ENCODE results near the gene GPR176.
A peak's percentile ranks its signal among the peaks of the same experiment; 100 is the strongest.
"Not testable (repeated sequence)": the region's sequence is repeated elsewhere in the genome, so short reads cannot be mapped to it uniquely, and the experiment has no call there.

The GPR176 gene

DNA sequence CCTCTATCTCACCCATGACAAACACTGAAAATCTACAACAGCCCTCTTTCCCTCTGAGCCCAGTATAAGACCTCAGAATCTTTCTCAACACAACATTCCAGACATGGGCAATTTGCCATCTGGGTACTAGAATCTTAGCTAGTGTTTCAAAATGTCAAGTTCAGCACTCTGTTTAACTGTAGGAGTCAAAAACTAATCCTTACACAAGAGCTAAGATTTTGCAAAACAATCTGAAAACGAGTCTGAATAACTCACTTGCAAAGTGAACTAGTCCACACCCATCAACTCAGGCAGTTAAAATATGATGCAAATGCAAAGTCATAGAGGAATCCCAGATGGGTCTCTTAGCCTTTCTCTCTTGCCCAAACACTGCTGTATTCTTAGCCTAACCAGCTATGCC lies 67.8 kb downstream of the GPR176 start:
- no peak for DNase-seq

DNA sequence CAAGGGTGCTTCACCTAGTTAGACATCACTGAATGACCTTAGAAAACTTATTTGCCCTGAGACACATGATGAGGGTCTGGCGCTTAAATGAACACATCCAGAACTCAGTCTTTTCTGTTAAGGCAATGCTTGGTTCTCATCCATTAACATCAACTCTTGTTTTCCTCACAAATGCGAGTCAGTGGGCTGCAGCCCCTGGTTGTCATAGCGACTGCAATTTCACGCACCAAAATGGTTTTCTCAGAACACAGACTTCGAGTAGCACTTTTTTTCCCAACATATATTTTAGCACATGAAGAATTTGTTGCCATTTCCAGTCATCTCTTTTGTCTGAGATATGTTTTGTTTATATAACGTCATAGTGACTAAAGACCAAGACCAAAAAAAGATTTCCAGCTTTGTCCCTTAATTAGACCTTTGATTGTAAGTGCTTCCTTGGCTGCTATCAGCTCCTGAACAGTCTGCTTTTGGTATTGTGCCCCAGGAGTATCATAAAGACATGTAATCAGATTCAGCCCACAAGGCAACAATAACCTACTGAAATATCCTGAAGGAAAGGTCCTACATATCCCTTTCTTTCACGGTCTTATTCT lies 68.5 kb downstream of the GPR176 start:
- no peak for DNase-seq

DNA sequence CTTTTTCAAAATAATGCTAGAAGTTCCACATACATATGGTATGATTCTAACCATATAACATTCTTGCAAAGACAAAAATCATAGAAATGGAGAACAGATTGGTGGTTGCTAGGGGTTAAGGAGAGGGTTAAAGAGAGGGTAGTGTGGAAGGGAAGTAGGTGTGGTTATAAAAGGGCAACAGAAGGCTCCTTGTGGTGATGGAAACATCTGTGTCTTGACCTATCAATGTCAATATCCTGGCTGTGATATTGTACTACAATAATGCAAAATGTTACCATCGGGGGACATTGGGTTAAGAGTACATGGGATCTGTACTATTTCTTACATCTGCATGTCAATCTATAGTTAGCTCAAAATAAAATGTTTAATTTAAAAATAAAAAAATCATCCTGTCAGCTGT lies 69.6 kb downstream of the GPR176 start:
- DNase-seq: no peak

DNA sequence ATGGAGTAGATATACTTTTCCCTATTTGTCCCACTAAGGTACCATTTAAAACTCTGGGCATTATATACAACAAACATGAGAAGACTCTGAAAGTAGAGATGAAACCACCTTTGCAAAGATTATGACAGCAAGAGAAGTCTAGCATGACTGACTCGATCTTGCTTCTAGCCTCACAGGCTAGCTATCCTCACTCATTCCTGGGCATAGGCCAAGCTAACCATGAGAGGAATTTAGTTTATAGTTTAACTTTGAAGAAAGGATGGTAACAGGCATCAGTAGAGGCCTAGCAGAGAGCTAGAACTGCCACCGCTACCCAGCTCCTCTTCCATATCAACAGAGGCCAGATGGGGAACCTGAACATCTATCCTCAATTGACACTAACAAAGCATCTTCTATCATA lies 74.0 kb downstream of the GPR176 start:
- no peak for DNase-seq

DNA sequence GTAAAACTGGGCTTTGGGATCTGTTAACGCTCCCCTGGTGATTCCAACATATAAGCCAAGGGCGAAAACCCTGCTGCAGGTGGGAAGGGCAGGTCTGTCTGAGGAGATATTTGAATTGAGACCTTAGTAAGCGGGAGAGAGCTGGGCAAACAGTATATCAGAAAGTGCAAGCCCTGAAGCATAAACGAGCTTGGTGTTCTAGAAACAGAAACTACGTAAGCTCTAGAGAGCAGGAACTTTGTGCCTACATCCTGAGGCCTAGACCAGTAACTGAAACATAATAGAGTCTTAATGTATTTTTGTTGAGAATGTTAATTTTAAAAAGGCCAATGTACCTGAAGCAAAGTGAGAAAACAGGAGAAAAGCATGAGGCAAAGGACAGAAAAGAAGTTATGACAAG lies 74.5 kb downstream of the GPR176 start:
- DNase-seq: no peak

DNA sequence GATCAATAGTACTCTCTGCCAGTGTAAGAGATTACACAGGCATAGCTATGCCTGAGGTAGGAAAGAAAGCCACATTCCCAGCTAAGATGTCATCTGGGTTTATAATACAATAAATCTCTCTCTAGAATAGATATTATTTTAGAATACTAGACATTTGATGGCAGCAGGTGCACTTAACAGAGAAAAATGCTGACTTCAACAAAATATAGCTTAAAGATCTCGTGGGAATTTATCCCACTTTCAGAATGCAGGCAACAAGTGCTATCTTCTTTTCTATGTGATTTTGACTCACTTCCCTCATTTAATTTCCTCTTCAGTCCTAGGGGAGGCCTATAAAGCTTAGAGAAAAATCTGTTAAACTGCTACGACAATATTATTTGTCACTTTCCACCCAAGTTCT lies 76.5 kb downstream of the GPR176 start:
- DNase-seq: no peak

DNA sequence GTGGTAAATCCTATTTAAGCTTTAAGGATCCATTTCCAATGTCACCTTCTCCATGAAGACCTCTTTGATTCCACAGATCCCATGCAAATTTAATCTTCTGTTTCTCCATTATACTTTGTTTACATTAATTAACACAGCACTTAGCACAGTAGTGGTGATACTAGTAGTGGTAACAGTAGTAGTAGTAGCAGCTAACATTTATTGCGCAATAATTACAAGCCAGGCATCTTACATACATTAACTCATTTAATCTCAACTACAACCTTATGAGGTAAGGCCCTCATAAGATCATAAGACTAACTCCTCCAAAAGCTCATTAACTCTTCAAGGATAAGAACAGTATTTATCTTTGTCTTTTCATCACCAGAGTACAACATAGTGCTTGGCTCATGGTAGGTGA lies 82.6 kb downstream of the GPR176 start:
- no peak for DNase-seq

DNA sequence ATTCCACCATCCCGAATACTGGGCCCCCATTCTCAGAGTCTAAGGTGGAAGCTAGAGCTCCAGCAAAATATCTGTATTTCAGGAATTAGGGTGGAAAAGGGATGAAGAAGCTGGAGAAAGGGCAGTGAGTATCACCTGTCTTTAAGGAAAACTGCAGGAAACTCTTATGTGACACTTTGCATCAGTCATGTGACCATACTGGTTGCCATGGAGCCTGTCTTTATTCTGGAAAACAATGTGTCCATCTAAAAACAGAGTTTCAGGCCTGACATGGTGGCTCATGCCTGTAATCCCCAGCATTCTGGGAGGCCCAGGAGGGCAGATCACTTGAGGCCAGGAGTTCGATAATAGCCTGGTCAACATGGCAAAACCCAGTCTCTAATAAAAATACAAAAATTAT lies 84.5 kb downstream of the GPR176 start:
- DNase-seq: no peak

DNA sequence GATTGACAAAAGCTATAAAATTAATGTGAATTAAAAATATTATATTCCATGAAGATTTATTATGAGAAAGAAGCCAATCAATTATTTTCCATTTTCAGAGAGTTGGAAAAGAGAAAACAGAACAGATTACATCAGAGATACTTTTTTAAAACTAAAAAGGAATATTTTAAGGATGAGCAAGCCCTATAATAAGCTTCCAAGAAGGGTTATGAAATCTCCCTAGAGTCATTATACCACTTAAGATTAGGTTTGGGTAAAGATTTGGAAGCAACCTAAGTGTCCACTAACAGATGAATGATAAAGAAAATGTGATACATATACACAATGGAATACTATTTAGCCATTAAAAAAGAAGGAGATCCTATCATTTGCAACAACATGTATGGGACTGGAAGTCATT lies 85.8 kb downstream of the GPR176 start:
- DNase-seq: no peak

DNA sequence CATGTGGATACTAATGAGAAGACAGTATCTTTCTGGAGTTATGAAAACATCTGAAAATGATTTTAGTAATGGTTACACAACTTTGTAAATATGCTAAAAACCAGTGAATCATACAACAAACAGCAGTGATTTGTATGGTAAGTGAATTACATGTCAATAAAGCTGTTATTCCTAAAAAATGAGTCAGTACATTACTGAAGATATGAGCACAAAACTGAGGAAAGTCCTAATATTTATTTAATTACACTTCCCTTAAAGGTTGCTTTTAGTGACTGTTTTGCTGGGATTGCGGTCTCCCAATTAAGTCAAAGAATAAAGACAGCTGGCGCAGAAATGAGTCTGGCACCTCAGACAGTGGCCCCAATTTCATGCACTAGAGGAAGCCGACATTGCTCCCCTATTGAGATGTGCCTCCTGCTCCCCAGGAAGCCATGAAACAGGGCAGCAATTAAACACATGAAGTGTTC lies 86.5 kb downstream of the GPR176 start:
- DNase-seq: no peak

DNA sequence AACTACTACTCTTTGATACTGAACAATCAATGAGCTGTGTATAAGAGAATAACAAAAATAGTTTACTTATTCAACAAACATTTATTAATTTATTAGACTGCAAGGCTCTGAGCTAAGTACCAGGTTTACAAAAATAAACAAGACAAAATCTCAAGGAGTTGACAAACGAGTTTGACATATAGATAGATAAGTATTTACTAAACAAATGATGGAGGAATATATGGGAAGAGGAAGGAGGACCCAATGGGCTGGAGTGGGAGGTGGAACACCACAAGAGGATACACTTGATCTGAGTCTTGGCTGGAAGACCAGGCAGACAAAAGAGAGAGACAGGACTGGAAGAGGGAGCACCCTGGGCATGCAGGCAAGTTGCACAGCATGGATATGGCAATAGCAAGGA lies 89.9 kb downstream of the GPR176 start:
- DNase-seq: no peak

DNA sequence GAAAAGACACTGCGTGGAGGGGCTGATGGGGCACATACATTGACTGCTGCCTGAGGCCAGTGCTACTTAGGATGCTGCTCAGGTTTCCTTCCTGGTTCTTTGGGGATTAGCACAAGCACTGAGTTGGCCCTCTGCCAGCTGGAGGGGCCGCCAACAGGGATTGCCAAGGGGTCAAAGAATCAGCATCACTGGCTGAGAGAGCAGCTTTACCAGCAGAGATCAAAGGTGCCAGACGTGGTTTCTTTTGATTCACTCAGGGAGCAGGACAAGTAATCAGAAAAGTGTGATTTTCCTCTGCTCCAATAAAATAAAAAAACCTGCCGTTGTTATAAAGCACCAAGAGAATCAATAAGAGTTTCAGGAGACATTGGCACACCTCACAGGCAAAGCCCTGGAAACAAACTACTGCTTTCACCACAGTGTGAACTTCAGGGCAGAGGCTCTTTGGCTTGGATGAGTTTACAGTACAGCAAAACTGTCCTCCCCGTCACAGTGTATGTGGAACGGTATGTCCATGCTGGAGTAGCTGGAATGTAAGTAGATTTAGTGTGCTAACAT lies 91.6 kb downstream of the GPR176 start:
- no peak for DNase-seq

DNA sequence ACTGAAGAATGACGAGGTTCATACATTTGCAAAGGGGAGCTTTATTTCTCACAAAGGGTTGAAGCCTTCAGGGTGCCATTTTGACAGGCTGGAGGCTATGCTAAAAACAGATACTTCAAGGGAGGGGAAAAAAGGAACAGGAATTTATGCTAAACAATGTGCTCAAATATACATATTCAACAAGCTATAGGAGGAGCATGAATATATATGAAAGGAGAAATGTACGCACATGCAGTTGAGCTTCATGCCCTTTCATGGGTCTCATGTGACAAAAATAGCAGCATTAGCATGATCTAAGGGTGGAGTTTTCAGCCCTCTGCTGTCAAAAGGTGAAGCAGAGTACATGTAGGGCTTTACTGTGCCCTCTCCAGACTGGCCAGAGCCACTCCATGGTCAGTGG lies 93.1 kb downstream of the GPR176 start:
- DNase-seq: no peak

DNA sequence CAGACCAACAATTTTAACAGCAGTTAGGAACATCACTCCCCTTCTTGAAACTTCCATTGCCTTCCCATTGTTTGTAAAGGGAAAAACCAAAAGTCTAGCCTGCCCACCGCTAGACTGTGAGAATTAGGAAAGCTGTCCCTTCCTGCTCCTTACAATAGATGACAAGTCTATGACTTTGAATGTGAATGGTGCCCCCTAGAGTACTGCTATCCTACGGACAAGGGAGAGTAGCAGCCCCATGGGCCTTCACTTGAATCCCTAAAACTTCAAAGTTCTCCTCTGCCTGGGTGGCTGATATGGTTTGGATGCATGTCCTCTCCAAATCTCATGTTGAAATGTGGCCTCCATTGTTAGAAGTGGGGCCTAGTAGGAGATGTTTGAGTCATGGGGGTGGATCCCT lies 96.4 kb downstream of the GPR176 start:
- no peak for DNase-seq

DNA sequence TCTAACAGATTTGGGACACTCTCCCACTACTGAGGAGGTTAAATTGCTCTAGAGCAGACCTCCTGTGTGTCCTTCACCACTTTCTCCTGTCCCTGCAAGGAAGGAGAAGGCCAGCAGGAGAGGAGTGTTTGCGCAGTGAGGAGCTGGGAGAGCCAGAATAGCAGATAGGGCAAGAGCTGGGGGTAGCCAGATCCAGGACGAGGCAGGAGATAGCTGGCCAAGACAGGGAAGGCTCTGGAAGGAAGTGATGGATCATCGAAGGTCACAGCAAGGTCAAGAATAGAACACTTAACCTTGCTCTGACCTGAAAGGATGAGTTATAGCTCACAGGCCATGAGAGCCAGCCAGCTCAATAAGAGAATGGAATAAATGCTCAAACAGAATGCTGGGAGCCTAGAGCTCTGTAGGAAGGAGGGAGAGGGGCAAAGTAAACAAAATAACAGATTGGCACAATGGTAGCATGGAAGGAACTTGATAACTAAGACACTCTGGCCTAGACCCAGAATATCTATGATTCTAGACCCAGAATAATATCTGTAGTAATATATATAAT lies 99.9 kb downstream of the GPR176 start:
- no peak for DNase-seq

DNA sequence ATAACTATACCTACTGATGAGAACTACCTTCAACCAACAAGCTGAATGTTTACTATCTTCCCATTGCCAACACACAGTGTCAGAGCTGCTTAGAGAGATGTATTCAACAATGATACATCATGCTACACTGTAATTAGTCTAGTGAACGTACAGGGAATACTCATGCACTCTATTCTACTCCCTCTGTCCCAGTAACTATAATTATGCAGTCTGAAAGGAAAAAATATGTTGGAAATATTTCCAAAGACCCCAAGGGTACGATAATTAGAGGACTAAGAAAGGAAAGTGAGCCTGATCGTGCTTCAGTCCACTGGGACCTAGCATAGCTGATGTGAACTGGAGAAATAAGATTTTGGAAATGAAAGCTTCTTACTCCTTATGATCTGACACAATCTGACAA lies 100.5 kb downstream of the GPR176 start:
- no peak for DNase-seq

DNA sequence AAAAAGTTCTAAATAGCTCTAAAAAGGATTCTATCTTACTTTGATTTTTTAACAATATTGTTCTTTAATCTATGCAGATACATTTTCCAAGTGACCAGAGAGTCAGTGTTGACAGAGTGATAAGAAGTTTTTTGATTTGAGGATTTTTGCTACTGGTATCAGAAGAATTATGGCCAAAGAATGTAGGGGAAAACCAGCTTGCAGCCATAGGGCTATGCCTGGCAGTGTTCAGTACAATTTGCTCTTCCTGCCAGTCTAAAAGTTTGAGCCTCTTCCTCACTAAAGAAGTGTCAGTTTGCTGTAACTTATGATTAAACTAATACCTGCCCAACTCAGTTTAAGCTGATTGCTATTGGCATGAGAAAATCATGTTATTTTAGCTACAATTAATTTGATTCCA lies 102.2 kb downstream of the GPR176 start:
- DNase-seq: no peak

DNA sequence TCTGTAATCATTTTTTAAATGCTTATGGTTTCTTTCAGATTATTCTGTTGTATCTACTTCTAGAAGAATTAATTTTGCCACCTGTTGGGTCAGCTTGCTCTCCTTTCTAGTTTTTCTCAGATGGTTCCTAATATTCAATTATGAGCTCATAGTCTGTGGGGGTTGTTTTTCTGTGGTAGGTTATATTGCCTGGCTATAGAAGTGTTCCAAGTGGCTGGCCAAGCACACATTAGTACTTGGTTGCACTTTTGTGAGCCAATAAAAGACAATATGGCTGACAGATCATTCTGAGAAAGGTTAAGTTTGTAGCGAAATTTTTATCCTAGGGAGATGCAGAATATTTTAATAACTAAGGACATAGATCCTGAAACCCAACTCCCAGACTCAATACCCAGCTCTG lies 105.6 kb downstream of the GPR176 start:
- DNase-seq: no peak

DNA sequence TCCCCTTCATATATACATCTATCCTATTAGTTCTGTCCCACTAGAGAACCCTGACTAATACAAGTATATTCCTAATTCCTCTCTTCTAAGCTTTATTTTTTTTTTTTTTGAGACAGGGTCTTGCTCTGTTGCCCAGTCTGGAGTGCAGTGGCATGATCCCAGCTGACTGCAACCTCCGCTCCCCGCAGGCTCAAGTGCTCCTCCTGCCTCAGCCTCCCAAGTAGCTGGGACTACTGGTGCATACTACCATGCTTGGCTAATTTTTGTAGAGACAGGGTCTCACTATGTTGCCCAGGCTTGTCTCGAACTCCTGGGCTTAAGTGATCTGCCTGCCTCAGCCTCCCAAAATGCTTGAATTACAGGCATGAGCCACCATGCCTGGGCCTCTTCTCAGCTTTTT lies 107.4 kb downstream of the GPR176 start:
- not testable (repeated sequence) for DNase-seq

DNA sequence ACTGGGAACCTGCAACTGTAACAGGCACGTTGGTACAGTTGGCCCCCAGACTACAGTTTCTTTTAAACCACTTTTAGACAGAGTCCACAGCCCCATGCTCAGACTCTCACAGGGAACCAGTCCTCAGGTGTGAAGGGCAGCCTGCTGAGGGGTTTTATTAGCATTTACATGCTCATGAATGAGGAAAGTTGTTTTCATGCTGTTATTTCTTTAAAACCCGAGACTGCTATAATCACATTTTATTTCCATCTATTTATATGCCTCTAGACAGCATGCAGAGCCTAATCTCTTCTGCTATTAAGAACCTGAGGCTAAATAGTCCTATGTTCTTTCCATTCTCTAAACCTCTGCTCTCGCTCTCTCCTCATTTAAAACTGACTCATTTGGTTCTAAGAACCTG lies 111.2 kb downstream of the GPR176 start:
- no peak for DNase-seq

DNA sequence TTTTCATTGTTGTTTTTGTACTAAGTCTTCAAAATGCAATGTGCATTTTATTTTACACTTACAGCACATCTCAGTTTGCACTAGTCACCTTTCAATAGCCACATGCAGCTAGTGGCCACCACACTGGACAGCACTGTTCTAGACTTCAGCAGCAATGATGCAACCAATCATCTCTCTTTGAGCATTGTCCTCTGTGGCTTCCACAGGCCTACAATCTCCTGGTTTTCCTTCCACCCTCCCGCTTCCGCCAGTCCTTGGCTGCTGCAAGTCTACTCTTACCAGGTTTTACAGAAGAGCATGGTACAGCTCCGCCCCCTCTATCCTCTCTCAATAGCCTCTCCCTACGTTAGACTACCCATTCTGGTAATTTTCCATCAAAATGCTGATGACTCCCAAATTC lies 112.3 kb downstream of the GPR176 start:
- no peak for DNase-seq

DNA sequence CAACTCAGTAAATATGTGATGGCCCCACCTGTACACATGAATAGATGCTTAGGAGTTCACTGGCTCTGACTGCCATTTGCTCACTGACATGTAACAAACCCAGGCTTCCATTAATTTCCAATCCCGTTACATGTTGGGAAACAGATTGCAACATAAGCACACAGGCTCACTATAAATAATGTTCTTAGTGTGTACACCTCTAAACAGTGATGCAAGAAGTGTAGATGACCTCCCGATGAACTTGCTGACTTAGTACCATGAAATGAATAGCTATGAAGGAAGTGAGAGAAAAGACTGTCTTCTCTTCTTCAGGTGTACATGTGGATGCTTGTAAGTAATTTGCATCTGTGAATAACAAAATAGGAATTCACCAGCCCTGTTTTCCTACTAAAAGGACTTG lies 116.0 kb downstream of the GPR176 start:
- no peak for DNase-seq

DNA sequence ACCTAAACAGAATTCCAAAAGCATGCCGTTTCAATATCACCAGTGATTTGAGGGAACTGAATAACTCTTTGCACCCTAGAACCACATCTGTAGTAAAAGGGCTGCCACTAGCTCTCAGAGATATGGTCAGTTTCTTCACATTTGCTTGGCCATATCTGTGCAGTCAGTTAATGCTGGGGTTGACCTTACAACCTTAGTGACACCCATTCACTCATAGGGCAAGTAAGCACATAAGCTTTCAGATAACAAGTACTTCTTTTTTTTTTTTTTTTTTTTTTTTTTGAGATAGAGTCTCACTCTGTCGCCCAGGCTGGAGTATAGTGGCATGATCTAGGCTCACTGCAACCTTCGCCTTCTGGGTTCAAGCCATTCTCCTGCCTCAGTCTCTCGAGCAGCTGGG lies 117.0 kb downstream of the GPR176 start:
- DNase-seq: no peak

DNA sequence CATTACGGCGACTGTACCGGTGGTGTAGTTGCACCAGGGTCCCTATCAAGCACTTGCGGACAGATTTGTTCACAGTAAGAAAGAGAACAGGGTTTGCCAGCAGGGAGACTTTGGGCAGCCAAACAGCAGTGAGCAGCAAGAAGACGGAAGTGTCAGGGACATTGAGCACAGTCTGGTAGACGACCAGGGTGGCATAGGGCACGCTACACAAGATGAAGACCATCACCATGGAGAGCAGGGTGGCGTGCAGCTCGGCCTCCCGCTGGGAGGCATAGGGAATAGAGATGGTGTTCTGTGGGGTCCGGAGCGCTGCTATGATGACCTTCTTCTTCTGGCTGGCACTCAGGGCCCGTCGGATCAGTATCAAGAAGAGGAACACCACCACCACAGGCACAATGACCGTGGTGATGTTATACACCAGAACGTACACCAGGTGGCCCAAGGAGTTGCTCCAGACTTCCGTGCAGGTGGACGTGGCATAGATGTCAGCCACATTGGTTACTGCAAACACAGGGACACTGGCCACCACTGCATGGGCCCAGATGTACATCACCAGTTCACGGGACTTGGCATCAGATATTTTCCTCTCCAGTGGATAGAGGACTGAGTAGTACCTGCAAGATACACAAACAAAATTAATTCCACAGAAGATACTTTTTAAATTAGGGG lies 118.3 kb downstream of the GPR176 start:
- peak; percentile 29 for DNase-seq
